ENCODE data around the gene SETD5.

SETD5 gene

GRCh38 chr3:9397332-9397905 lies at the start of gene SETD5:
Gene SETD5 (plus strand): TSS chr3:9397615. CDS start chr3:9428939, 31,324 bp downstream.
- DNase-seq (ENCODE audit: extremely low read depth, low read depth) = peak; percentile 95
- TF ChIP-seq CTCF (IDR thresholded peaks at IDR 0.05; ENCODE audit: low read depth, low read length) = no peak

GRCh38 chr3:9347887-9348286 lies 49.5 kb upstream of the SETD5 start:
- TF ChIP-seq CTCF (IDR thresholded peaks at IDR 0.05; ENCODE audit: low read depth, low read length) = no peak

GRCh38 chr3:9349321-9350117 lies 47.9 kb upstream of the SETD5 start:
- no peak for TF ChIP-seq CTCF (IDR thresholded peaks at IDR 0.05; ENCODE audit: low read depth, low read length)
- DNase-seq (ENCODE audit: extremely low read depth, low read depth) = peak; percentile 71

More at GRCh38 chr3:9347887-9348286, 49.5 kb upstream of the SETD5 start:
- peak; percentile 67 for DNase-seq (ENCODE audit: extremely low read depth, low read depth)

GRCh38 chr3:9351709-9352126 lies 45.7 kb upstream of the SETD5 start:
- no peak for TF ChIP-seq CTCF (IDR thresholded peaks at IDR 0.05; ENCODE audit: low read depth, low read length)
- no peak for DNase-seq (ENCODE audit: extremely low read depth, low read depth)

GRCh38 chr3:9352917-9353752 lies 44.3 kb upstream of the SETD5 start:
- TF ChIP-seq CTCF (IDR thresholded peaks at IDR 0.05; ENCODE audit: low read depth, low read length) = peak; percentile 94
- DNase-seq (ENCODE audit: extremely low read depth, low read depth) = peak; percentile 44

- no peak for DNase-seq (ENCODE audit: extremely low read depth, low read depth)
- TF ChIP-seq CTCF (IDR thresholded peaks at IDR 0.05; ENCODE audit: low read depth, low read length) = no peak
These were observed 35.6 kb upstream of the SETD5 start for GRCh38 chr3:9361691-9362388.
